Activated CD8-positive, alpha-beta memory T cell treated with anti-CD3 and anti-CD28 coated beads for 24 hours (primary cell): ENCODE data around the gene APPBP2.
"Not testable (repeated sequence)": the region's sequence is repeated elsewhere in the genome, so short reads cannot be mapped to it uniquely, and the experiment has no call there.

ENCODE experiments used
- DNase-seq: peaks from one replicate; pipeline ENCODE4 v3.0.0-alpha.2; 2020

Gene APPBP2

GRCh38 chr17:60430561-60430960, 95.5 kb downstream of the APPBP2 start:
- peak; percentile 13 for DNase-seq

- DNase-seq, result peak; percentile 17
Observed at GRCh38 chr17:60428491-60428890, 97.6 kb downstream of the APPBP2 start.

DNA sequence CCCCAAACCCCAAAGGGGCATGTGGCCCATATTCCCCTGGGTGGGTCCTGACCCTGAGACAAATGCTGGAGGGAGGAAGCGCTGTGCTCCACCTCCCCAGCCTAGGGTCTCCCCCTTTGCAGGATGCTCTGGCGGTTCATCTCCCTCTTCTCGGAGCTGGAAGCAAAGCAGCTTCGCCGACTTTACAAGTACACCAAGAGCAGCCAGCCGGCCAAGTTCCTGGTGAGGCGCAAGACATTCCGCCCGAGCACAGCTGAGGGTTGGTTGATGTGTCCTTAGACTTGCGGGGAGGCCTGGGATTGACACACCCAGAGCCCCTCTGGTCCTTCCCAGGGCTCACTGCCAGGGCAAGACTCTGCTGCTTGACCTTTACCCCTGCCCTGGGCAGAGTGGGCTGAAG, 99.4 kb downstream of the APPBP2 start:
- no peak for DNase-seq

- no peak for DNase-seq
Observed at GRCh38 chr17:60425626-60426025, 100.4 kb downstream of the APPBP2 start.

GRCh38 chr17:60423865-60424264, 102.2 kb downstream of the APPBP2 start:
- no peak for DNase-seq

GRCh38 chr17:60422162-60422665, 103.8 kb downstream of the APPBP2 start, which contains the start of gene CHCT1:
TSS of gene CHCT1 (plus strand) at chr17:60422489. CDS start at chr17:60422593, 104 bp downstream.
- DNase-seq, result no peak

- peak; percentile 91 for DNase-seq
Observed at GRCh38 chr17:60421273-60422161, 104.5 kb downstream of the APPBP2 start.

GRCh38 chr17:60419875-60420274, 106.2 kb downstream of the APPBP2 start:
- DNase-seq, result not testable (repeated sequence)

DNA sequence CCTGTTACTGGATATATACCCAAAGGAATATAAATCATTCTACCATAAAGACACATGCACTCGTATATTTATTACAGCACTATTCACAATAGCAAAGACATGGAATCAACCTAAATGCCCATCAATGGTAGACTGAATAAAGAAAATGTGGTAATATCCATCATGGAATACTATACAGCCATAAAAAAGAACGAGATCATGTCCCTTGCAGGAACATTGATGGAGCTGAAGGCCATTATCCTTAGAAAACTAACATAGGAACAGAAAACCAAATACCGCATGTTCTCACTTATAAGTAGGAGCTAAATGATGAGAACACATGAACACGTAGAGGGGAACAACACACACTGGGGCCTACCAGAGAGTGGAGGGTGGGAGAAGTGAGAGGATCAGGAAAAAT, 107.0 kb downstream of the APPBP2 start:
- DNase-seq, result not testable (repeated sequence)

DNA sequence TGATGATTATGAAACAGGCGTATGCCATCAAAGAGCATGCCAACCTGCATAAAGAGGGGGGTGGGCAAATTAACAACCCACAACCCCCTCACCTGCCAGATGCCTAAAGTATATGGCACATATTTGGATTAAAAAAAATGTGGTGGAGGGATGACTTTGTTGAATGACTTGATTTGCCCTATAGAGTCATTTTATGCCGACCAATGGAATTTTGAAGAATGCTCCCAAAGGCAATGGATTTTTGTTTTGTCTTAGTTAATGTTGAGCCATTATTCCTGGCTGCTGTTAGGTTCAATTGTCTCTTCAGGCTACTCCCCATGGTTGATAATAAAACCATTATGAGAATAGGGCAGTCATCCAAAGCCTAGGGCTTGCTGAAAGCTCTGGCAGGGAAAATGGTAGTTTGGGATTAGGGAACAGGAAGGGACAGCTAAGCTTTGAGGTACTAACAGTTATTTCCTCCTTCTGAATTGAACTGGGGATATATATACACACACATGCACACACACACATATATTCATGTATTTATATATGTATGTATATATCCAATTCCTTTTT, 109.6 kb downstream of the APPBP2 start:
- no peak for DNase-seq

DNA sequence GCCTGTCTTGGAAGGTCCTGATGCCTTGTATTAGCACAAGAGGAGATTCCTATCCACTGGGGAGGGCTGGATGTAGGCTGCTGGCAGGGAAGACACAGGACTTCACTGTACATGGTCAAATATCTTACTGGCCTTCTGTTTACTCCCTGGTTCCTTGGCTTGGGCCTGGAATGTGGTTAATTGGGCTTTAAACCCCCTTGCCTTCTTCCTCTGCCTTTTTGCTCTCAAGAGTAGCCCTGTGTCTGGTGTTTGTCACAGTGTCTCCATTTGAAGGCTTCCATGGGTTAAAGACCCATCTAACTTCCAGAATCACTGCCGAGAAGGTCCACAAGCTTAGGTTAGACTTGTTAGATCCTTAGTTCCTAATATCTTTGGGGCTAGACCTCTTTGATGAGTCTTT, 110.9 kb downstream of the APPBP2 start:
- no peak for DNase-seq

DNA sequence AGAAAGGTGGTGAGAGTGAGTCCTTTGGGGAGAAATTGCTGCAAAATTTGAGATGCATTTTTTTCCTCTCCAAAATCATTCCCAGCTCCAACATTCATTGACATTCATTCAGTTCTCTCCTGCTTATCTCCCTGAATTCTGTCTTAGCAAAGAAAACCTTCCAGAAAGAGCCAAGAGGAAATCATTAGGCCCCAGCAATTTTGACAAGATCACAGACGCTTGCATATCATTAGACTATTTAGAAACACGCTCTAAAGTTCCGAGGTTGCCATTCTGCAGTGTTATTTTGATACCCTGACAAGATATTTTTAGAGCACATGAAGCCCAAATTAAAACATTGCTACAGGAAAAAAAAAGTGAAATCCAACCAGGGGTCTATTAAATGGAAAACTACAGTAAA, 113.3 kb downstream of the APPBP2 start:
- no peak for DNase-seq

GRCh38 chr17:60410001-60410400, 116.0 kb downstream of the APPBP2 start:
- no peak for DNase-seq

- DNase-seq, result no peak
Observed at GRCh38 chr17:60406887-60407286, 119.2 kb downstream of the APPBP2 start.

- no peak for DNase-seq
Observed at GRCh38 chr17:60403962-60404361, 122.1 kb downstream of the APPBP2 start.

DNA sequence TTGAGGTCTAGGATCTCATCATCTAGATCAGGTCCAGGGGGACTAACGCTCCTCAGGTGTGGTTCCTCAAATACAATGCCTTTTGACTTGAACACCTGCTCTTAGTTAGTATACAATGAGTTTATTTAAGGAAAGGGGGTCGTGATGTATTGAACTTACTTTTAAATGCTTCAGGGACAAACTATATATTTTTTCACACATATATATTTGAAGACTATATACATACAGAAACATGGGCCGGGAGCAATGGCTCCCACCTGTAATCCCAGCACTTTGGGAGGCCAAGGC, 122.6 kb downstream of the APPBP2 start:
- no peak for DNase-seq

DNA sequence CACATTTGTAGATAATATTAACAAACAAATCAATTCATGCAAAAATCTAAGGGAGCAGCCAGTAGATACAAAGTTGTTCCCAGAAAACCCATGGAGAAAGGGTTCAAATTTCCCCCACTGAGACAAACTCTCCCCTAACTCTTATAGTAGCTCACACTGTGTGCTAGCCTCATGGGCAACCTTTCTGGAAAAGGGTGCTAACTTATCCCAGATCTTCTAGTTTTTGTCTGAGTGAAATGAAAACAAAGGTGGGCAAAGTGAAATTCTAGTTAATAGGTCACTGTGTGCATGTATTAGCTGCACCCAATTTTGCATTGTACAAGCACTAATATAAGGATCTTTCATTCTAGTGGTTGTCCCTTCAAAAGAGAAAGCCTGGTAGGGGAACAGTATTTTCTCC, 124.2 kb downstream of the APPBP2 start:
- DNase-seq, result no peak

DNA sequence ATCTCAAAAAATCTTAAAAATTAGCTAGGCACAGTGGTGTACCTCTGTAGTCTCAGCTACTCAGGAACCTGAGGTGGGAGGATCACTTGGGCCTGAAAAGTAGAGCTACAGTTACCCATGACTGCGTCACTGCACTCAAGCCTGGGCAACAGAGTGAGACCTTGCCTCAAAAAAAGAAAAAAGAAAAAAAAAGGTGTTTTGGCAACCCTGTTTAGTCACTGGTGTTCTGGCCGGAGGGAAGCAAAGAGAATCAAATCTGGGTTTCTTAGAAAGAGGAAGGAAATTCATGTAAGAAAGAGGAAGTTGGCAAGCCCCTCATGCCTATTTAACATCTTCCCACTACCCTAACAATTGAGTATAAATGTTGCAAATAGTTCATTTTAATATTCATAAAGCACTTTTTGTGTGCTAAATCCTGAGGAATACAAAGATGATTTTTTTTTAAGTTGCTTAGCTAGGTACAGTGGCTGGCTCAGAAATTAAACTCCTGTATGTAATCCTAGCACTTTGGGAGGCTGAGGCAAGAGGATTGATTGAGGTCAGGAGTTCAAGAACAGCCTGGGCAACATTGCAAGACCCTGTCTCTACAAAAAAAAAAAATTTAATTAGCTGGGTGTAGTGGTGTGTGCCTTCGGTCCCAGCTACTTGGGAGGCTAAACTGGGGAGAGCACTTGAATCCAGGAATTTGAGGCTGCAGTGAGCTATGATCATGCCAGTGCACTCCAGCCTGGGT, 127.6 kb downstream of the APPBP2 start:
- no peak for DNase-seq

DNA sequence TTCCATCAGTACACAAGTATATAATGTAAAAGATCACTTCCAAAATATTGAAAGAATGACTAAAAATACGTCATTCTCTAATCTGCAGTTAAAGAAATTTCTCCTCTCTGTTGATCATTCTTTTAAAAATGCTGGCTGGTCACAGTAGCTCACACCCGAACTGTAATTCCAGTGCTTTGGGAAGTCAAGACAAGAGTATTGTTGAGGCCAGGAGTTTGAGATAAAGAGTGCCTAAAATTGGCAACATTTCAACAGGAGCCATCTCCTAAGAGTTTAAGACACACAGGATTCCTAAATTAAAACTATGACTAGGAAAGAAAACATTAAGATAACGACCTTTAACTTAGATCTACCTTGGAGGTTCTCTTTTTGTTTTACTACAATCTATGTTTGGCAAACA, 129.6 kb downstream of the APPBP2 start:
- no peak for DNase-seq

GRCh38 chr17:60395508-60396065, 130.5 kb downstream of the APPBP2 start:
- DNase-seq, result no peak

DNA sequence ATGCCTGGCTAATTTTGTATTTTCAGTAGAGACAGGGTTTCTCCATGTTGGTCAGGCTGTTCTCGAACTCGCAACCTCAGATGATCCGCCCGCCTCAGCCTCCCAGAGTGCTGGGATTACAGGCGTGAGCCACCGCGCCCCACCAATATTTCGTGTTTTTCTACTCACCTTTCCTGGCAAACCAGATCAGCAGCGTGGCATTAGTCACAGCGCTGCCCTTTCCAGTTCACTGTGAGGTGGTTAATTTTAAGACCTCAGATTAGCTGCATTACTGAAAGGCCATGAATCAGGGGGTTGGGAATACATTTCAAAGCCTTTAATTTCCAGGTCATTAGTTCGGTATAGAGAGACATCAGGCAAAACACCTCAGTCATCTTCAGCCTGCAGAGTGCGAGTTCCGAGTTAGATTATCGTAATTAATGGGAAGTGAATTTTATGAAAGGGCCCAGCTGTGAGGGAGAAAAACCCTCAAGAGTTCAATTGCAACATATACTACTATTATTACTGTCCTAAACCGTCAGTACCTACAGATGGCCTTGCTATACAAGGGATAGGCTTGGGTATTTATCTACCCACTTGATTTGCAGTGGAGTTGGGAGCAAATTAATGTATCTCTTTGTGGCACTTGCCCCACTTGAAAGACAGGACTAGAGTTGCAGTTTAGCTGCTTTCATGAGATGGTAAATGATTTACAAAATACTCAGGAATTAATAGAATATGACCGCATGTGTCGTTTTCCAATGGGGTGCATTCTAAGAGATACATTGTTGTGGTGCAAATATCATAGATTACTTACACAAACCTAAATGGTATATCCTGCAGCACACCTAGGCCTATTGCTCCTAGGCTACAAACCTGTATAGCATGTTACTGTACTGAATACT, 132.0 kb downstream of the APPBP2 start:
- DNase-seq, result no peak
